Retina (tissue), 1 donor: ENCODE measurements around the gene TJAP1.
"Not testable (repeated sequence)": the region's sequence is repeated elsewhere in the genome, so short reads cannot be mapped to it uniquely, and the experiment has no call there.

ENCODE experiments used
- DNase-seq: peaks from one replicate; pipeline ENCODE4 v3.0.0-alpha.2; 2016

TJAP1 gene

DNA sequence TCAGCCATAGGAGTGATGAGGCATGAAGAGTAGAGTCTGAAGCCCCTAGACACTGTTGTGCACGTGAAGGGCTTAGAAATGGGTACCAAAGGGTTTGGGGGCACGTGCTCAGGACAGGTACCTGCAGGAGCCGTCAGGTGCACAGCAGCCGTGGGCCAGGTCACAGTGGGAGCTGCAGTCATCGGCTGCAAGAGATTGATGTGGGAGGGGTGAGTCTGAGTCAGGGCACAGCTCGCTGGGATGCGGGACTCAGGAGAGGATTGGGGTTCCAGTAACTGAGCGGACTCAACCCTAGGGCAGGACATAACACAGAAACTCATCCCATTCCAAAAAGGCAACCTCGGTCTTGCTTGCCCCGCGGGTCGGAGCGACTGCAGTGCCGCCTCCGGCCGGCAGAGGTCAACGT is 23.1 kb upstream of the TJAP1 start:
- no peak for DNase-seq

DNA sequence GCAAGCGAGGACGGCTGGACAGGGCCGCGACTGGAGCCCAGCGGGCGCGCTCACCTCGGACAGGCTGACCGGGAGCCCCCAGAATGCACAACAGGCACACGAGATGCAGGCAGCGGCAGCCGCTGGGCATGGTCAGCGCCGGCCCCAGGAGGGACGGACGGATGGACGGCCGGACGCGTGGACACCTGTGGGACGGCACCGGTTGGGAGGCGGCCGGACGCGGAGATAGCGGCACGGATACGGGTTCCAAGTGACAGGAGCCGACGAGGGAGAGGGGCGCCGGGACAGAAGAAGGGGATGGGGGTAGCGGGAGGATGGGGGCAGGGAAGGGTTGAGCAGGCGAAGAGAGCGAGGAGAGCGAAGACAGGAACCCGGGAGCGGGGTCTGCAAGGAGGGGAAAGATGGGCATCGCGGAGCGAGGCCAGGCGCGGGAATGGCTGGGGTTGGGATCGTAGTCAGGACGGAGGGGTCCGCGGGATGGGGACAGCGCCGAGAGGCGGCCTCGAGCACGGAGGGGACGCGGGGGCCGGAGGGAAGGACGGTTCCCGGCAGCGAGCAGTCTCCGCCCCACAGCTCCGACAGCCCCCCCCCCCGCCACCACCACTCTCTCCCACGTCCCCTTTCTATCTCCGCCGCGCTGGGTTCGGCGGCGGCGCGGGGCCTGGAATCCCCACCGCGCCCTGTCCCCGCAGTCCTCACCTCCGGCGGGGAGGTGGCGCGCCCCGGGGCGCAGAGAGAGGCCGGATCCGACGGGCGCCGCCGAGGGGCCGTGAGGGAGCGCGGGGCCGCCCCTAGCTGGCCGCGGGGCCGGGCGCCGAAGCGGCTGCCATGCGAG is 22.5 kb upstream of the TJAP1 start:
- DNase-seq = peak; percentile 90

DNA sequence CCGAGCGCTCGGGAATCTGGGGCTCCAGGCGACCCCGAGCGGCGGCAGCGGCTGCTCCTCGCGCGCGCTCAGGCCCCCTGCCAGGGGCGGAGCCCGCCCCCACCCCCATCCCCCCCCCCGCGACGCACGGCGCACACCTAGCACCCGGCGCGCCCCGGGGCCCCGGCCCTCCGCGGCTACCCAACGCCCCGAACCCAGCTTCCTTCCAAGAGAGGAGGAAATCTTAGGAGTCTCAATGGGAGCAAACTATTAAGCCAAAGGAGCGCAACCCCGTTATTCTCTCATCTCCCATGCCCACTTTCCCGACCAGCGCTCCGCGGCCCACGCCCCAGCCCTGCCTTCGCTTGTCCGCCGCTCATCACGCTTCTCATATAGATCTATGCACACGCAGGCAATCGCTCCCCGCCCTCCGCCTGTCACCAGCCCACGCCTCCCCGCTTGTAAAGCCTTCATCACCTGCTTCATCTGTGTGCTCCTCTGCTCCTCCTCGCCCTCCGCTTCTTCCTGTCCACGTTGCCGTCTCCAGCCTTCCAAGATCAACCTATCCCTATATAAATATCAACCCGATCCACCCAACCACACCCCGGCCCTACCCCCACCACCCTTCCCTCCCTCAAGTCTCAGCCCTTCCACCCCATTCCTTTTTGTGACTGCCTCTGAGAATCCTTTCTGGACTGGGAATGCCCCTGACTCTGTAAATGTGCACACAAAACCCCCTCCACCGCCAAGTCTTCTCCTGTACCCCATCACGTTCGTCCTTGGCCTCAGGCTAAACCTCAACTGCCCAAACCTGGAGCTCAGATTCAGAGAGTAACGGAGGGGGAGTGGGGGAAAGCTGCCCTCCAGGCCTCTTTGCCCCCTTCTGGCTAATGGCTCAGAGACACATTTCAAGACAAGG is 21.6 kb upstream of the TJAP1 start, which contains the start of gene DLK2:
TSS of gene DLK2 (minus strand) at position 18 of the 898 bp plus-strand sequence. CDS start 723 bp downstream, outside the sequence.
- DNase-seq = peak; percentile 73

DNA sequence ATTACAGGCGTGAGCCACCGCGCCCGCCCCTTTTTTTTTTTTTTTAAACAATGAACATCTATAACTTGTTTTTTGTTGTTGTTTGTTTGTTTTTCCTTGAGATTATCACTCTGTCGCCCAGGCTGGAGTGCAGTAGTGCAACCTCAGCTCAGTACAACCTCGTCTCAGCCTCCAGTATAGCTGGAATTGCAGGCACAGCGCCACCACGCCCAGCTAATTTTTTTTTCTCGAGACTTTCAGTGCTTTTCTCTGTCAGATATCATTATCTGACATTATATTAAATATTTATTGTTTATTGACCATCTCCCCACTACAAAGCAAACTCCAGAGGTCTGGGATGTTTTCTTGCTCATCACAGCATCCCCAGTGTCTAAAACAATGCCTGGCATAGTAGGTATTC is 19.7 kb upstream of the TJAP1 start:
- peak; percentile 11 for DNase-seq

DNA sequence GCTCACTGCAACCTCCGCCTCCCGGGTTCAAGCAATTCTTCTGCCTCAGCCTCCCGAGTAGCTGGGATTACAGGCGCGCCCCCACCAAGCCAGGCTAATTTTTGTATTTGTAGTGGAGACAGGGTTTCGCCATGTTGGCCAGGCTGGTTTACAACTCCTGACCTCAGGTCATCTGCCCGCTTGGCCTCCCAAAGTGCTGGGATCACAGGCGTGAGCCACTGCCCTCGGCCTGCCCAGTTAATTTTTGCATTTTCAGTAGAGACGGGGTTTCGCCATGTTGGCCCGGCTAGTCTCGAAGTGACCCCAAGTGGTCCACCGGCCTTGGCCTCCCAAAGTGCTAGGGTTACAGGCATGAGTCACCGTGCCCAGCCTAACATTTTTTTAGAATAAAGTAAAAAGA is 19.2 kb upstream of the TJAP1 start:
- DNase-seq = not testable (repeated sequence)

DNA sequence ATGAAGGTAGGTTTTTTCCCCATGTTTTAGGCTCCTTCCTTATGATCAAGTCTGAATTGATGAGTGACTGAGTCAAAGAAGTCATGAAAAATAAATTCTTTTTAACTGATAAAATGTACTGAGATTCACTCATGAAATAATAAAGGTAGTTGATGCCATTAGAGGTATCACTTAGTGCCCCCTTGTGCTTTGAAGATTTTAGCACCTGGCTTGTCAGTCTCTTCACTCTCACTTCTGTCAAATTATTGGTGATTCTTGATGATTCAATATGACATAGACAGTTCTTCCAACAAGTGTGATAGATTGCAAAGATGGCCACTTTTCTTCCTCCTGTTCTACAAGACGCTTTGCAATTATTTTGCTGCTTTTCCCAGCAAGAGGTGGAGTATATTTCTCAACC is 17.8 kb upstream of the TJAP1 start:
- no peak for DNase-seq

DNA sequence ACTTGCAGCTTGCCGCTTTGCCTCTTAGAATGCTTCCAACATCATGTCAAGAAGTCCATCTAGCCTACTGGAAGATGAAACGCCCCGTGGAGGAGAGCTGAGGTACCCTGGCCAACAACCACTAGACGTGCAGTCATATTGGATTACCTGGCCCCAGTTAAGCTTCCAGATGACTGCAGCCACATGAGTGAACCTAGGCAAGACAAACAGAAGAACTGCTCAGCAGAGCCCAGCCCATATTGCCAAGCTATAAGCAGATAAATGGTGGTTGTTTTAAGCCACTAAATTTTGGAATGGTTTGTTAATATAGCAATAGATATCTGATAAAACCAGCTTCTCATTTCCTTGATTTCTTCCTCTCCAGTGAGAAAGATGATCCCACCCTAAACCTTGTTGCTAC is 17.3 kb upstream of the TJAP1 start:
- no peak for DNase-seq

DNA sequence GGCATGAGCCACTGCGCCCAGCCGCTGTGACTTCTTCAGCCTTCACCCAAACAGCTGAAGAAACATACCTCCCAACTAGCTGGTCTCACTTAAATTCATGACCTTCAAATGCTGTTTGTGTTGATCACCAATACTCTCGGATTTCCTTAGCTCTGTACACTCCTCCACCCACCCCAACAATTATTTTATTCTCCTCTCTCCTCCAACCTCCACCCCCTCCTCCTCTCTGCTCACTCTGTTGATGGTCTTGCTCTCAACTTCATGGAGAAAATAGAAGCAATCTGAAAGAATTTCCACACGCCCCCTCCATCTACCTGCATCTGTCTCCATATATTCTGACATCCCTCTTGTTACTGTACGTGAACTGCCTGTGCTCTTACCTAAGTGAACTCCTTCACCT is 15.4 kb upstream of the TJAP1 start:
- DNase-seq = no peak

DNA sequence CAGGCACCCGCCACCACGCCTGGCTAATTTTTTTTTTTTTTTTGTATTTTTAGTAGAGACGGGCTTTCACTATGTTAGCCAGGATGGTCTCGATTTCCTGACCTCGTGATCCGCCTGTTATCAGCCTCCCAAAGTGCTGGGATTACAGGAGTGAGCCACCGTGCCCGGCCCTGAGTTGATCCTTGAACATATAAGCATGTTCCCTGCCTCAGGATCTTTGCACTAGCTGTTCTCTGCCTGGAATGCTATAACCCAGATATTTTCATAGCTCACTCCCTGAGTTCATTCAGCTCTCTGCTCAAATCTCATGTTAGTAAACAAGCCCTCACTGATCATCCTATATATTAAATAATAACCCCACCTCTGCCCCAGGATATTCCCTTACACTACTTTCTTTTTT is 13.0 kb upstream of the TJAP1 start:
- no peak for DNase-seq

DNA sequence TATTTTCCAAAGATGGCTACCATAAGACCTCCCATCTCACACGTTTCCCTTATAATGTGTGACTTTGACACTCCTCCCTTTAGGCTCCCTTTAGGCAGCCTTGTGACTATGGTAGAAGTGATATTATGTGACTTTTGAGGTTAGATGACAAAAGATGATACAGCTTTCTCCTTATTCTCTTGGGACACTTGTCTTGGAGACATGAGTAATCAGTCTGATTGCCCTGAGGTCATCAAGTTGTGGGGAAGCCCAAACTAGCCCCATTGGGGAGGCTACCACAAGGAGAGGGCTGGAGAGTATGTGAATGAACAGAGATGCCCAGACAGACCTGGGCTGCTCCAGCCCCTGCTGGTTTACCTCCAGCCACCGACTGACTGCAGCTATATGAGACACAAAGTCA is 11.4 kb upstream of the TJAP1 start:
- no peak for DNase-seq

DNA sequence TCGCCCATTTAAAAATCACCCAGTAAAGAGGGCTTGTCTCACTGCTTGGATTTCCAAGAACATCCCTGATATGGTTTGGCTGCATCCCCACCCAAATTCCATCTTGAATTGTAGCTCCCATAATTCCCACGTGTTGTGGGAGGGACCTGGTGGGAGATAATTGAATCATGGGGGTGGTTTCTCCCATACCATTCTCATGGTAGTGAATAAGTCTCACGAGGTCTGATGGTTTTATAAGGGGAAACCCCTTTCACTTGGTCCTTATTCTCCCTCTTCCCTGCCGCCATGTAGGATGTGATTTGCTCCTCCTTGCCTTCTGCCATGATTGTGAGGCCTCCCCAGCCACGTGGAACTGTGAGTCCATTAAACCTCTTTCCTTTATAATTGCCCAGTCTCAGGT is 10.1 kb upstream of the TJAP1 start:
- not testable (repeated sequence) for DNase-seq

DNA sequence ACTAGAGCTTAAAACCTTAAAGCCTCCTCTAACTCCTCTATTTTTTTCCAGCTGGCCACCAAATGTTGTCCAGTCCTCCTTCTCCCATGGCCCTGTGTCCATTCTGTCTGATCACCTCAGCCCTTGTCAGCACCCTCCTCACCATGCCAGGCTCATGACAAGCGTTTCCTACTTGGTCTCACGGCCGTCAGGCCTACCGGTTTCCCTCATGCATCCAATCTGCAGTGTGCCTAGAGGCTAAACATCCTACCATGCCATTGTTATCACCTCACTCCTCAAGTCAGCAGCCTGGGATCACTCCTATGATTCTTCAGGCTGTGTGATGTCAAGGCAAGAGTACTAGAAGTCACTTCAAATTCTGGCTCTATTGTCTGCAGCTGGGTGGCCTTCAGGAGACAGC is 9.6 kb upstream of the TJAP1 start:
- DNase-seq = no peak

DNA sequence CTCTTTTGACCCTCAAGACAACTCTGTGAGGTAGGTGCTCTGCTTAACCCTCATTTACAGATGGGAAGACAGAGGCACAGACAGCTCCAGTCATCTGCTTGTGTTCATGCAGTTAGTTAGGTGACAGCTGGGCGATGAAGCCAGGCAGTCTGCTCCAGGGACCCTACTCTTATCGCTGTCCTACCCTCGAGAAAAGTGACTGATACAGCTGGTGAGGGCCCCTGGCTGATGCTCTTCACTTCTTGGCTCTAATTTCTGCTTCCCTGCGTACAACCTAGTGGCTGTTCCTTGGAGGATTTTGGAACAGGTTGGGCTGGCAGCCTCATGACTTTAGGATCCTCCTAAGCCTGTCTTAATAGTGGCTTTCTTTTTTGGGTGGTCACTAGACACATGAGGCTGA is 9.1 kb upstream of the TJAP1 start:
- DNase-seq = no peak

DNA sequence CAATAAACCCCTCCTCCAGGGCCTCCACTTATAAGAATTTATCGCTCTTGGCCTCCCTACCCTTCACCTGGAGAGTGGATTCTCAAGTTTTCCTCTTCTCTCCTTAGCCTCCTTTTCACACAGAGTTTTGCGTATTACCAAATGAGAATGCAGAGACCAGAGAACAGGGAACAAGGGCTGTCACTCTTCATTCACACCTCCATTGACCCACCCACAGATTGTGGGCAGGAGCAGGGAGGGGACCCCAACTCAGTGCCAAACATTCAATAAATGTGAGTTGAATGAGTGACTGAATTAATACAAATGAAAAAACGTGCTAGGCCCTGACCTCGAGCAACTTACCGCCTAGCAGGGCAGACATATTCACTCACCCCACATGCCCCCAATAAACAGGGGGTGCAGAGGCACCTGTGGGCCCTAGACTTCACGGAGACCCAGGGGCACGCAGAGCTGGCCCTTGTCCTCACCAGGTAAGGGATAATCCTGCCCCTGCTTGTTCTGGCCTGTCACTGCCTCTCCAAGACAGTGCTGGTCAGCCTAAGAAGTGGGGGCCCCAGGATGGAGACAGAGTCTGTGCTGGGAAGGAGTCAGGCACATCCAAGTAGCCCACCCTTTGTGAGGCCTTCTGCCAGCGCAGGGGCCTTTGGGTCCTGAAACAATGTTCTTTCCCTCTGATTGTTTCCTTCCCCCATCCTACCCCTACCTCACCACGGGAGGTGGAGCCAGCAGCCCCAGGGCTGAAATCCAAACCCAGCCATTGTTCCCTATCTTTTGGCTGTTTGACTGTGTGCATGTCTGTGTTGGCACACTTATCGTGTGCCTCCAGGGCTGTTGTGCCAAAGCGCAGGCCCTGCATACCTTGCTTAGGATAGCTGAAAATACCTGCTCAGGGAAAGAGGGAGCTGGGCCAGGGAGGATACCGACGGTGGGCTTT is 8.4 kb upstream of the TJAP1 start:
- DNase-seq = no peak

DNA sequence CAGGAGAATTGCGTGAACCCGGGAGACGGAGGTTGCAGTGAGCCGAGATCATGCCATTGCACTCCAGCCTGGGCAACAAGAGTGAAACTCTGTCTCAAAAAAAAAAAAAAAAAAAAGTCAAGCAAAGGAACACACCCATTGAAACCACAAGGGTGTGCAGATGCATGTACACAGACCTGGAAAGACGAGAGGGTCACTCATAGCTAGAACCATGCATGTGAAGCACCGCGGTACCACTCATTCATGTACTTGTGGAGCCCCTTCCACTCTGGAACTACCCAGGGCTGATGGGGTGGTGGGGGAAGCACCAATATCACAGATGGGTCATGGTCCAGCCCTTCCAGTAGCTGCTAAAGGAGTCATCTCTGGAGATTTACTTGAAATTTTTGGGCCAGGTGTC is 7.4 kb upstream of the TJAP1 start:
- DNase-seq = no peak

DNA sequence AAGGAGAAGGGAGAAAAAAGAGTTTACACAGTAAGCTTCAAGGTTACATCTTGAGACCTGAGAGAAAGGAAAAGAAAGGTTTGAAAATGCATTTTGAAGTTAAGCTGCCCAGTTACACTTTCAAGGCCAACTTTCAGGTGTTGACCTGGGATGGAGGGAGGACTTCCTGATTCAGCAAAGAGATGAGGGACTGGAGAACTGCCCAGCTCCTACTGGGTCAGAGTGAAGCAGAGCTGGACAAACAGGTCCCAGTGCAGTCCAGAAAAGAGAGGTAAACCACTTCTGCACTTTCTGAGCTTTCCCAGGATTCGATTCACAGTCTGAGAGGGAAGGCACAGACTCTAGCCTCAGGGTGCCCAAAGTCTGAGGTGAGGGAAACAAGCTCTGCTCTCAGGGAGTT is 6.0 kb upstream of the TJAP1 start:
- DNase-seq = no peak

DNA sequence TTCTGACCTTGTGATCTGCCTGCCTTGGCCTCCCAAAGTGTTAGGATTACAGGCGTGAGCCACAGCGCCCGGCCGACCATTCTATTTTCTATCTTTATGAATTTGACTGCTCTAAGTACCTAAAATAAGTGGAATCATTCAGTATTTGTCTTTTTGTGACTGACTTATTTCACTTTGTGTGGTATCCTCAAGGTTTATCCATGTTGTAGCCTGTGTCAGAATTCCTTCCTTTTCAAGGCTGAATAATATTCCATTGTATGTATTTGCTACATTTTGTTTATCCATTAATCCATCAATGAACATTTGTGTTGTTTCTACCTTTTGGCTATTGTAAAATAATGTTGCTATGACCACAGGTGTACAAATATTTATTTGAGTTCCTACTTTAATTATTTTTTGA is 4.9 kb upstream of the TJAP1 start:
- DNase-seq = no peak

DNA sequence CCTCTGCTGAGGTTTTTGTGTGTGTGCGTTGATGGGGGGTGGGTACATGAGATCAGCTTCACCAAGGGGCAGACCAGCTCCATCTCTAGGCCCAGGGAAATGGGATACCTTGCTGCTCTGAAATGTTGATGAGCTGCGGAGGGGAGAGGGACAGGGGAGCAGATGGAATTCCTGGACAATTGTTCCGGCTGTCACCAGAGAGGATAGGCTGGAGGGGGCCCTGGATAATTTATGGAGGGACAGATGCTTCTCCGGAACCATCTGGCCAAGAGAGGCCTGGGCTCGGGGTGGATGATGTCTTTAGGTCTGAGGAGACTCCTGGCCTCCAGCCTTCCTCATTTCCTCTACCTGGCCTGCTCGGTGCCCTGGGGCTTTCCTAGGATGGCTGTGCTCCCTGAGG is 1.9 kb upstream of the TJAP1 start:
- DNase-seq = no peak

DNA sequence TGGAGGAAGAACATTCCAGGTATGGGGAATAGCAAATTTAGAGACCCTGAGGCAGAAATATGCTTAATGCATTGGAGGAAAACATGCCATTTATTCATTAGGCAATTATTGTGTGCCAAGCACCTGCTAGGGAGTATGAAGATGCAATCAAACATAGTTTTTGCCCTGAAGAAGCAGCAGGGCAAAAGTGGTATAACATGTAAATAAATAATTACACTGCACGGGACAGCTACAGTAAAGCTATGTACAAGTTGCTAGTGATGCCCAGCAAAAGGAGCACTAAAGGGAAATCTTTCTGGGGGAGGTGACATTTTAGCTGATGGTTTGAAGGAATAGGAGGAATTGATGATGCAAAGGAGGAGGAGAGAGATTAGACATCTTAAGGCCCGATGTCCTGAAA is 624 bp upstream of the TJAP1 start:
- DNase-seq = no peak

DNA sequence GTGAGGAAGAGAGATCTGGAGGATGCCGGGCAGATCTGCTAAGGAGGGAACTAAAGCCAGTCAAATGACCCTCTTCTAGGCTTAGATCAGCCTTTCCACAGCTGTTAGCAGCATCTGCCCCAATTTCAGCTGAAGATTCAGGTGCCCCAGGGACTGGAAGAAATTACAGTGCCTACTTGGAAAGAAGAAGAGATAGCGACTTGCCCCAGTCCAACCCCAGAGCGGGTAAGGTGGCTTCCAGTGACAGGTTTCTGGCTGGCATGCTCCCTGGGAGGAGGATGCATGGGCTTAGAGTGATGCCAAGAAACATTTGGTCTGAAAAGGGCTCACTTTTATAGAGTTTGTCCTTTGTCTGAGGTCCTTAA is 620 bp downstream of the TJAP1 start:
- DNase-seq = no peak

DNA sequence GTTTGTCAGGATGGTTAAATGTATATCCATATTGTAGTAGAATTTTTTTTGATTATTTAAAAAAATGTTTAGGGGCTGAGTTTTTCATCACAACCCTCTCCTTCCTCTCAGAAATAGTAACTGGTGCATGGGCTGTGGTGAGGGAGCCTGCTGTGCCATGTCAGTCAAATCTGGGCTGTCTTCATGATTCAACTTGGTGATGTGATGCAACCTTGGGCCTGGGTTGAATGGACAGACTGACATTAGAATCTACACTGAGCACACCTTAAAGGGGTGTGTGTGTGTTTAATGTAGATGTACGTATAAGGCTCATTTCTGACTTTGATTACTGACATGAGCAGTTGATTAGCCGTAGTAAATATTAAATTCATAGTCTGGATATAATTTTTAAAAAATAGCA is 3.7 kb downstream of the TJAP1 start:
- DNase-seq = no peak

DNA sequence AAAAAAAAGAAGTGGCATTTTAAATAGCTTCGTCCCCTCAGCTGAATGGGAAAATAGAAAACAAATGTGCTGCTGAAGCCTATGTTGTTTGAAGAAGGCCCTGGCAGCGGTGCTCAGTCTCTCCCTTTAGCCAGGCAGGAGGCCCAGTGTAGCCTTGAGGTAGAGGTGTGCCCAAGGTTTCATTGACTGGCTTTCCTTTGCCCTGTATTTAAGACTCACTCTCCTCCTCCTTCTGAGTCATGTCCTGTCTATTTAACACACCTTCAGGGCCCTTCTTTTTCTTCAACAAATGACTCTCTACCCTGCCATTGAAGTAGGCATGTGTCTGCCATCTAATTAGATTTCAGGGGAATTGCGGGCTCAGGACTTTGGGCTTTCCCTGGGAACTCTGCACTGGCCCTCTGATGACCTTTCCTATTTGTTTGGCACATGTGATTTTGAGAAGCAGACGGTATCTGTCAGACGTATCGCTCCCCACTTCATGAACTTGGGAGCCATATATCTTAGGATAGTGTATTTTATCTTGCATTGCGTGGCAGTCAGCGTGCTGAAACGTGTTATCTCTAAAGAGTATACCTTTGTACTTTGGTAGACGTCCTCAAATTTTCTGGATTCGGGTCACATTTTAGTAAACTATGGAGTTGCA is 4.3 kb downstream of the TJAP1 start:
- no peak for DNase-seq
